Neuron (in vitro differentiated cells): ENCODE results near the gene OR4Q2.
"Not testable (repeated sequence)": the region's sequence is repeated elsewhere in the genome, so short reads cannot be mapped to it uniquely, and the experiment has no call there.

Experiments
- H2AFZ ChIP-seq: one replicate; pipeline ENCODE4 v1.6.1; 2013; ENCODE audit warnings: low read depth, mild to moderate bottlenecking, inconsistent platforms, low read length, moderate library complexity
- H3K27me3 ChIP-seq: one replicate; pipeline ENCODE4 v1.6.1; 2013; ENCODE audit warnings: low read length; ENCODE audit not compliant: insufficient read depth
- H3K36me3 ChIP-seq: one replicate; pipeline ENCODE4 v1.6.1; 2013; ENCODE audit warnings: low read length; ENCODE audit not compliant: insufficient read depth
- H3K4me1 ChIP-seq: one replicate; pipeline ENCODE4 v1.6.1; 2013; ENCODE audit warnings: low read length; ENCODE audit not compliant: insufficient read depth
- H3K4me3 ChIP-seq: 2 replicates; pipeline ENCODE4 v1.5.1; 2013; ENCODE audit warnings: mild to moderate bottlenecking, low read length, moderate library complexity
- H3K9me3 ChIP-seq: one replicate; pipeline ENCODE4 v1.6.1; 2013; ENCODE audit warnings: low read length

OR4Q2 gene

GRCh38 chr14:20001863-20002262 is at the start of gene OR4Q2:
Gene OR4Q2, plus strand, starts transcription at chr14:20002163.
- Histone ChIP-seq H3K27me3 (no peaks in the 10 kb centered on the region), H3K36me3 (no peaks in the 10 kb centered on the region), H3K9me3 (no peaks in the 10 kb centered on the region), H2AFZ (no peak within 1 kb of the TSS), H3K4me3 (no peak within 1 kb of the TSS), H3K4me1 (no peaks in the 10 kb centered on the region)

- not testable (repeated sequence) for H3K4me3 ChIP-seq, H3K9me3 ChIP-seq, H2AFZ ChIP-seq, H3K36me3 ChIP-seq, H3K4me1 ChIP-seq, H3K27me3 ChIP-seq
Observed at GRCh38 chr14:19969735-19970134, 32.2 kb upstream of the OR4Q2 start.

GRCh38 chr14:19974844-19975243 is 27.1 kb upstream of the OR4Q2 start:
- H2AFZ ChIP-seq: no peak overlapping the region
- H3K4me3 ChIP-seq: no peak overlapping the region
- H3K27me3 ChIP-seq: no peaks in the 10 kb centered on the region
- H3K9me3 ChIP-seq: no peaks in the 10 kb centered on the region
- no peaks in the 10 kb centered on the region for H3K36me3 ChIP-seq
- H3K4me1 ChIP-seq: no peaks in the 10 kb centered on the region

GRCh38 chr14:19975291-19975690 is 26.7 kb upstream of the OR4Q2 start, which contains the start of gene OR4K15:
Gene OR4K15, plus strand, starts transcription at chr14:19975591. Its CDS starts 0 bp downstream, at chr14:19975591.
- no peaks in the 10 kb centered on the region for H3K27me3 ChIP-seq
- H3K36me3 ChIP-seq: no peaks in the 10 kb centered on the region
- no peaks in the 10 kb centered on the region for H3K9me3 ChIP-seq
- no peak within 1 kb of the TSS for H3K4me3 ChIP-seq
- no peaks in the 10 kb centered on the region for H3K4me1 ChIP-seq
- H2AFZ ChIP-seq: no peak within 1 kb of the TSS

- no peaks in the 10 kb centered on the region for H3K9me3 ChIP-seq
Observed at GRCh38 chr14:19993438-19993837, 8.5 kb upstream of the OR4Q2 start.

GRCh38 chr14:20002319-20002718 is 356 bp downstream of the OR4Q2 start:
- no peaks in the 10 kb centered on the region for H3K27me3 ChIP-seq
- H2AFZ ChIP-seq: no peak overlapping the region
- H3K9me3 ChIP-seq: no peaks in the 10 kb centered on the region
- H3K36me3 ChIP-seq: no peaks in the 10 kb centered on the region
- no peak overlapping the region for H3K4me3 ChIP-seq
- H3K4me1 ChIP-seq: no peaks in the 10 kb centered on the region

More at GRCh38 chr14:19993438-19993837, 8.5 kb upstream of the OR4Q2 start:
- no peaks in the 10 kb centered on the region for H3K27me3 ChIP-seq
- no peak overlapping the region for H3K4me3 ChIP-seq
- no peaks in the 10 kb centered on the region for H3K36me3 ChIP-seq
- H3K4me1 ChIP-seq: no peaks in the 10 kb centered on the region
- H2AFZ ChIP-seq: no peak overlapping the region

- H3K9me3 ChIP-seq: no peaks in the 10 kb centered on the region
- no peaks in the 10 kb centered on the region for H3K36me3 ChIP-seq
- H2AFZ ChIP-seq: no peak overlapping the region
- H3K4me3 ChIP-seq: no peak overlapping the region
- no peaks in the 10 kb centered on the region for H3K4me1 ChIP-seq
- no peaks in the 10 kb centered on the region for H3K27me3 ChIP-seq
Observed at GRCh38 chr14:20008156-20008555, 6.2 kb downstream of the OR4Q2 start.

GRCh38 chr14:20019257-20019865 is 17.4 kb downstream of the OR4Q2 start, which contains the start of gene OR4K14:
Gene OR4K14, minus strand, starts transcription at chr14:20019307. Its CDS starts 4,114 bp downstream, at chr14:20015193.
- Histone ChIP-seq H3K27me3 (no peaks in the 10 kb centered on the region), H3K36me3 (no peaks in the 10 kb centered on the region), H2AFZ (no peak within 1 kb of the TSS), H3K4me3 (no peak within 1 kb of the TSS), H3K9me3 (no peaks in the 10 kb centered on the region), H3K4me1 (no peaks in the 10 kb centered on the region)

GRCh38 chr14:20031058-20031457 is 29.1 kb downstream of the OR4Q2 start:
- Histone ChIP-seq H3K36me3 (no peaks in the 10 kb centered on the region), H3K4me1 (no peaks in the 10 kb centered on the region), H3K4me3 (no peak overlapping the region), H3K27me3 (peaks cover 3% of the 10 kb centered on the region), H3K9me3 (no peaks in the 10 kb centered on the region), H2AFZ (no peak overlapping the region)

- no peaks in the 10 kb centered on the region for H3K36me3 ChIP-seq
- no peaks in the 10 kb centered on the region for H3K4me1 ChIP-seq
- peaks cover 3% of the 10 kb centered on the region for H3K27me3 ChIP-seq
- no peak overlapping the region for H3K4me3 ChIP-seq
- no peaks in the 10 kb centered on the region for H3K9me3 ChIP-seq
- H2AFZ ChIP-seq: no peak overlapping the region
Observed at GRCh38 chr14:20035449-20035848, 33.5 kb downstream of the OR4Q2 start.

GRCh38 chr14:20035938-20036337 is 34.0 kb downstream of the OR4Q2 start, which contains the start of gene OR4K13:
Gene OR4K13, minus strand, starts transcription at chr14:20036038. Its CDS starts 1,280 bp downstream, at chr14:20034758.
- Histone ChIP-seq H3K4me1 (no peaks in the 10 kb centered on the region), H3K9me3 (no peaks in the 10 kb centered on the region), H2AFZ (no peak within 1 kb of the TSS), H3K36me3 (no peaks in the 10 kb centered on the region), H3K27me3 (peaks cover 3% of the 10 kb centered on the region), H3K4me3 (no peak within 1 kb of the TSS)

- Histone ChIP-seq H3K9me3 (no peaks in the 10 kb centered on the region), H3K4me3 (no peak overlapping the region)
Observed at GRCh38 chr14:20044243-20044642, 42.3 kb downstream of the OR4Q2 start.

GRCh38 chr14:20048202-20048601 is 46.2 kb downstream of the OR4Q2 start:
- H3K4me1 ChIP-seq: no peaks in the 10 kb centered on the region
- H3K36me3 ChIP-seq: no peaks in the 10 kb centered on the region
- no peak overlapping the region for H3K4me3 ChIP-seq
- H3K27me3 ChIP-seq: no peaks in the 10 kb centered on the region
- no peak overlapping the region for H2AFZ ChIP-seq
- no peaks in the 10 kb centered on the region for H3K9me3 ChIP-seq

More at GRCh38 chr14:20044243-20044642, 42.3 kb downstream of the OR4Q2 start:
- H3K4me1 ChIP-seq: no peaks in the 10 kb centered on the region
- no peaks in the 10 kb centered on the region for H3K27me3 ChIP-seq
- H2AFZ ChIP-seq: no peak overlapping the region
- H3K36me3 ChIP-seq: no peaks in the 10 kb centered on the region
